D721Med (cell line): ENCODE measurements around the gene LGR6.
A peak's percentile ranks its signal among the peaks of the same experiment; 100 is the strongest.

ENCODE experiments used
- DNase-seq: peaks from one replicate; pipeline ENCODE4 v3.0.0; 2011; ENCODE audit warnings: low spot score; ENCODE audit not compliant: insufficient read length
- FAIRE-seq: peaks from 2 replicates; lab custom pipeline; 2011; peaks lifted over from hg19 to GRCh38; lab: Jason Lieb, UNC
- CTCF ChIP-seq: IDR thresholded peaks from 2 replicates; pipeline ENCODE4 v1.5.1; 2012; ENCODE audit warnings: mild to moderate bottlenecking, control low read depth; ENCODE audit not compliant: insufficient read depth; ENCODE audit errors: missing control alignments

The LGR6 gene

DNA sequence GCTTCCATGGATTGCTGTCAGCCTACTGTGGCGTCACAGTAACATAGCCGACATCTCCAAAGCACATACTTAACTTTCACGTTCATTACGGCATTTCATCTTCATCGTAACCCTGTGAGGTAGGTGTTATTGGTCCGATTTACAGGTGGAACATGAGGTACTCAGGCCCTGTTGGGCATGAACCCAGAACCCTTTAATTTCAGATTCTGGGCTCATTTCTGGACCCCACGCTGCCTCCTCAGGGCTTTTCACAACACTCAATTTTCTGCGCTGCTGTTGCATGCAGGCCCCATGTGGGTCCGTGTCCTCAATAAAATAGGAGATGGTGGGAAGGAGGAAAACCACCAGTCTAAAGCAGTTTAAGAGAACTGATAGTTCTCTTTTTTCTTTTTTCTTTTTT, 108.6 kb downstream of the LGR6 start:
- FAIRE-seq (no peak), DNase-seq (no peak)
- no peak for TF ChIP-seq CTCF

- DNase-seq (no peak), FAIRE-seq (no peak)
- no peak for TF ChIP-seq CTCF
Observed at GRCh38 chr1:202304375-202304774, 110.8 kb downstream of the LGR6 start.

DNA sequence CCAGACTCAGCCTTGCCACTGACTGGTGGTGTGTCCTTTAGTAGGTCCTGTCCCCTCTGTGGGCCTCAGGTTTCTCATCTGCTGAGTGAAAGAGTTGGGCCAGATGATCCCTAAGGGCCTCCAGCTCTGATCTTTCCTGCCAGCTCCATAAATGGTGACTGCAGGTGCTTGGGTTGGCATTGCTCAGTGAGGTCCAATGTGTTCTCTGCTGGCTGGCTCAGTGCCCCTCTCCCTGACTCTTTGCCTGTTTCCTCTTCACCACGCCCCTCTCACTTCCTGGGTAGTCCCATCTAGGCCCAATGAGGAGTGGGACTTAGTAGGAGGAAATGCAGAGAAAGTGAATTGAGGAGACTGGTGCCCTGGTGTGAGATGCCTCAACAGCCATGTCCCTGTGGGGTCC, 111.6 kb downstream of the LGR6 start:
- FAIRE-seq (no peak), DNase-seq (no peak)
- no peak for TF ChIP-seq CTCF

GRCh38 chr1:202306535-202307345, 113.1 kb downstream of the LGR6 start:
- FAIRE-seq = no peak
- no peak for DNase-seq
- TF ChIP-seq CTCF = no peak

DNA sequence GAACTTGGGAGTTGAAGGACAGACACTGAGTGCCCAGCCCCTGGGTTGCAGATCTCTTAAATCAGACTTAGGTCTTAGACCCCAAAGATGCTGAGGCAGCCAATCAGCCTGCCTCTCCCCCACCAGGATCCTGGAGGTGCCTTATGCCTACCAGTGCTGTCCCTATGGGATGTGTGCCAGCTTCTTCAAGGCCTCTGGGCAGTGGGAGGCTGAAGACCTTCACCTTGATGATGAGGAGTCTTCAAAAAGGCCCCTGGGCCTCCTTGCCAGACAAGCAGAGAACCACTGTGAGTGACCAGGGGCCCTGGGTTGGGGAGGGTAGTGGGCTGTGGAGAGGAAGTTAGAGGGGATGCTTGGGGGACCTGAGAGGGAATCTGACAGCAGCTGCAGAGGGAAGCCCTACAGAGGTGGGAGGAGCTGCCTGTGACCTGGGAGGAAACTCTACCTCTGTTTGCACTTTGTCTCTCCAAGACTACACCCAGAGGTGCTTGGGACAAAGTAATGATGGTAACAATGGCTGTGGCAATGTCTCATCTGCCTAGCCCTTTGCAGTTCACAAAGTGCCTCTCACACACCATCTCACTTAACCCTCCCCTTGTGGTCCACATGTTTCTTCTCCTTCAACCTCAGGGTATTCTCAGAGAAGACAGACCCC, 116.6 kb downstream of the LGR6 start:
- DNase-seq (peak; percentile 12), FAIRE-seq (no peak)
- TF ChIP-seq CTCF = no peak

- TF ChIP-seq CTCF = no peak
- DNase-seq = peak; percentile 10
- FAIRE-seq = no peak
Observed at GRCh38 chr1:202310746-202311145, 117.1 kb downstream of the LGR6 start.

DNA sequence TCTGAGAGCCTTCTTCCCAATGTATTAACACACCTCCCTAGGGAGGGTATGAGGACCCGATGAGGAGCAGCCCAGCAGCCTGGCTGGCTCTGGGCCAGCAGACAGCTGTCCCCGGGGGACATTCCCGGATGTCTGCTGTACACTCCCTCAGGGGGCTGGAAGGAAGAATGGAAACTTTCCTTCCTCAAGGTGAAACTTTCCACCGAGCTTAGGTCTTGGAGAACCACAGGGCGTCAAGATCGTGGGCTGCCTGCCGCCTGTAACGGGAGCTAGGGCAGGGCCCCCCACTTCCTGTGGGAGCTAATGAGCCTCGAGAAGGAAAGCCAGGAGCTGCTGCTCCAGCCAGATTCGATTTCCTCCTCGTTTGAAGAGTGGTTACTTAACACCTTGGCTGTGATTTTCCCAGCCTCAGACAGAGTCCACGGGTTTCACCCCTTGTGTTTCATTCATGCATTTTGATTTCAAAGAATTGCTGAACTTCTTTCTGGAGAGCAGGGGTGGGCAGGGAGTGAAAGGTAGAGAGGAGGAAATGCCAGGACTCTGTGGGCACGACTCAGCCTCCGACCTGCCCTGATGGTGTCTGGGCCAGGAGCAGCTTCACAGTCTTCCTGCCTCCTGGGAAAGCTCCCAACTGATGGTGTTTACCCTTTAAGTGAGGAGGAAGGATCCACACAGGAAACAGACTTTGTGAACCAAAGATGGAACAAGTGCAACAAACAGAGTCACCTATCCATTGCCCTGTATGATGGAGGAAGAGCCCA, 118.5 kb downstream of the LGR6 start:
- TF ChIP-seq CTCF = no peak
- DNase-seq = peak; percentile 22
- no peak for FAIRE-seq
